K562 (cell line): ENCODE measurements around the gene SH3BP5. TPM values are rescaled to one million over a fixed set of nuclear protein-coding genes. Genes with fewer than 3 reads are reported as not detected.

ENCODE experiments used
- ATAC-seq: fragments of 200-7000 bp; cut with Tn5 transposase; 3 replicates; pipeline ENCODE4 v1.9.1; 2020; ENCODE audit warnings: moderate library complexity
- BruUV-seq: library from RNA; stranded (reverse); fragments of 400-500 nt; replicated peaks from 2 replicates; lab custom pipeline; 2021; lab: Mats Ljungman, UMichigan
- CTCF ChIA-PET: fragments of 300-600 bp; formaldehyde crosslinking; extraction: SDS; loops from one replicate; lab custom pipeline; 2021; ENCODE audit warnings: low intra/inter-chr PET ratio; lab: Yijun Ruan, JAX
- POLR2A ChIA-PET: fragments of 300-600, 350-650 bp; sonication (Branson Sonifier 250); formaldehyde crosslinking; extraction: SDS; loops from one replicate; lab custom pipeline; 2021; ENCODE audit warnings: antibody characterized with exemption, inconsistent platforms; lab: Yijun Ruan, JAX
- DNase-seq, 4 experiments: peaks; one replicate each; pipeline versions ENCODE4 v3.0.0 to v3.0.0-alpha.2; 2011 to 2018; ENCODE audit warnings: low spot score in 3 of 4, mixed read lengths in 3 of 4; ENCODE audit errors: extremely low read depth in 1 of 4
- FAIRE-seq: peaks from 2 replicates; lab custom pipeline; 2011; peaks lifted over from hg19 to GRCh38; lab: Jason Lieb, UNC
- H2AFZ ChIP-seq: 2 replicates; pipeline ENCODE4 v1.6.0; 2011; ENCODE audit warnings: low read depth, low read length, control low read depth, inconsistent platforms
- H3K27ac ChIP-seq: fragments of 200-600 bp; 3 replicates; pipeline ENCODE4 v1.8.0; 2011; ENCODE audit warnings: low read depth, mild to moderate bottlenecking, control low read depth, inconsistent platforms, low read length, moderate library complexity, mixed read lengths; ENCODE audit errors: extremely low read depth
- H3K27me3 ChIP-seq, 2 experiments: fragments of 300-600 bp in 1 of 2; 2 replicates in 1 of 2; 3 replicates in 1 of 2; pipeline versions ENCODE4 v1.6.0 to v1.8.0; 2011; ENCODE audit warnings: inconsistent platforms in 2 of 2, low read length in 2 of 2, mild to moderate bottlenecking in 1 of 2, mixed read lengths in 1 of 2, moderate library complexity in 1 of 2; ENCODE audit not compliant: control insufficient read depth in 2 of 2, insufficient read depth in 2 of 2
- H3K36me3 ChIP-seq: fragments of 300-600 bp; 3 replicates; pipeline ENCODE4 v1.8.0; 2011; ENCODE audit warnings: mild to moderate bottlenecking, low read length, inconsistent platforms; ENCODE audit not compliant: control insufficient read depth, insufficient read depth
- H3K4me1 ChIP-seq, 2 experiments: fragments of 200-600 bp in 1 of 2; replicated peaks in 1 of 2; 2 replicates in 1 of 2; 3 replicates in 1 of 2; pipeline versions ENCODE4 v1.5.1 to v1.8.0; 2011; ENCODE audit warnings: inconsistent platforms in 2 of 2, low read length in 2 of 2, mild to moderate bottlenecking in 1 of 2, mixed read lengths in 1 of 2, moderate library complexity in 1 of 2; ENCODE audit not compliant: control insufficient read depth in 2 of 2, insufficient read depth in 2 of 2
- H3K4me2 ChIP-seq: 2 replicates; pipeline ENCODE4 v1.6.1; 2011; ENCODE audit warnings: low read length, control low read depth, inconsistent platforms, mixed read lengths; ENCODE audit not compliant: insufficient read depth
- H3K4me3 ChIP-seq: fragments of 200-600 bp; sonication (generic), shearing (Covaris generic); 2 replicates; pipeline ENCODE4 v1.5.1; 2016; ENCODE audit warnings: control low read depth, inconsistent platforms
- H3K79me2 ChIP-seq: fragments of 200-600 bp; 3 replicates; pipeline ENCODE4 v1.8.0; 2011; ENCODE audit warnings: low read length, inconsistent platforms; ENCODE audit not compliant: control insufficient read depth, insufficient read depth
- H3K9ac ChIP-seq, 2 experiments: 2 replicates each; pipeline versions ENCODE4 v1.6.0 to v1.6.1; 2011; ENCODE audit warnings: low read depth in 2 of 2, low read length in 2 of 2, control low read depth in 1 of 2, inconsistent platforms in 1 of 2, mild to moderate bottlenecking in 1 of 2, mixed read lengths in 1 of 2; ENCODE audit not compliant: insufficient read depth in 1 of 2
- H3K9me1 ChIP-seq: one replicate; pipeline ENCODE4 v1.6.0; 2011; ENCODE audit warnings: inconsistent platforms, mild to moderate bottlenecking, low read length, moderate library complexity; ENCODE audit not compliant: control insufficient read depth, insufficient read depth
- H3K9me3 ChIP-seq: replicated peaks from 2 replicates; pipeline ENCODE4 v1.5.1; 2011; ENCODE audit warnings: low read depth, low read length, inconsistent platforms; ENCODE audit not compliant: control insufficient read depth, insufficient read depth
- H4K20me1 ChIP-seq: replicated peaks from 2 replicates; pipeline ENCODE4 v1.6.1; 2011; ENCODE audit warnings: low read length, inconsistent platforms, mixed read lengths; ENCODE audit not compliant: control insufficient read depth, insufficient read depth
- ATF7 ChIP-seq: fragments of 450-650 bp; IDR thresholded peaks from 2 replicates; pipeline ENCODE4 v1.7.1; 2014; ENCODE audit warnings: mild to moderate bottlenecking, moderate library complexity
- CCAR2 ChIP-seq: fragments of 200-400 bp; formaldehyde crosslinking; IDR thresholded peaks from 2 replicates; pipeline ENCODE4 v1.6.1; 2017; ENCODE audit warnings: mild to moderate bottlenecking, low read depth, low read length
- CEBPB ChIP-seq: fragments of 450-650 bp; IDR thresholded peaks from 2 replicates; pipeline ENCODE4 v1.6.1; 2016; ENCODE audit warnings: missing genetic modification characterization, missing compliant biosample characterization
- CHD1 ChIP-seq: fragments of 200-600 bp; sonication (generic); IDR thresholded peaks from one replicate; pipeline ENCODE4 v1.6.1; 2012; ENCODE audit warnings: mild to moderate bottlenecking, moderate library complexity, low read length, inconsistent platforms
- EHMT2 ChIP-seq: fragments of 450-650 bp; IDR thresholded peaks from 2 replicates; pipeline ENCODE4 v1.6.1; 2018; ENCODE audit warnings: antibody characterized with exemption
- HDAC2 ChIP-seq: fragments of 450-650 bp; IDR thresholded peaks from 2 replicates; pipeline ENCODE4 v1.6.1; 2016; ENCODE audit warnings: mild to moderate bottlenecking
- KHSRP ChIP-seq: fragments of 450-650 bp; IDR thresholded peaks from 2 replicates; pipeline ENCODE4 v1.6.1; 2017
- LEF1 ChIP-seq: fragments of 450-650 bp; IDR thresholded peaks from 2 replicates; pipeline ENCODE4 v1.6.1; 2016; ENCODE audit warnings: mild to moderate bottlenecking
- MTA2 ChIP-seq: fragments of 450-650 bp; IDR thresholded peaks from 2 replicates; pipeline ENCODE4 v1.6.1; 2016; ENCODE audit warnings: low read depth
- NFYB ChIP-seq: IDR thresholded peaks from 2 replicates; pipeline ENCODE4 v1.6.1; 2011; ENCODE audit warnings: mild to moderate bottlenecking, moderate library complexity; ENCODE audit not compliant: insufficient read length; ENCODE audit errors: extremely low read depth
- NR1H2 ChIP-seq: sonication (generic); formaldehyde crosslinking; IDR thresholded peaks from 2 replicates; pipeline ENCODE4 v1.4.0; 2020; ENCODE audit warnings: mild to moderate bottlenecking, missing genetic modification reagents
- POLR2H ChIP-seq: IDR thresholded peaks from 2 replicates; pipeline ENCODE4 v1.6.1; 2016; ENCODE audit warnings: missing genetic modification characterization, low read depth, mild to moderate bottlenecking, control low read depth, missing compliant biosample characterization, moderate library complexity
- PTRF ChIP-seq: fragments of 450-650 bp; IDR thresholded peaks from 2 replicates; pipeline ENCODE4 v1.6.1; 2016; ENCODE audit warnings: mild to moderate bottlenecking, missing genetic modification characterization, missing compliant biosample characterization
- RUNX1 ChIP-seq: sonication (generic); IDR thresholded peaks from 2 replicates; pipeline ENCODE4 v1.6.1; 2016; ENCODE audit warnings: antibody characterized with exemption, low read depth
- ZBTB1 ChIP-seq: sonication (generic); formaldehyde crosslinking; IDR thresholded peaks from 2 replicates; pipeline ENCODE4 v1.8.1; 2023; ENCODE audit warnings: missing genetic modification reagents, low read depth, mild to moderate bottlenecking, borderline replicate concordance
- ZFX ChIP-seq: sonication (generic); formaldehyde crosslinking; IDR thresholded peaks from 2 replicates; pipeline ENCODE4 v1.8.0; 2022; ENCODE audit warnings: mild to moderate bottlenecking, missing genetic modification reagents, moderate library complexity
- ZNF408 ChIP-seq: fragments of 250-450 bp; sonication (Bioruptor Pico); IDR thresholded peaks from 2 replicates; pipeline ENCODE4 v1.4.0; 2020; ENCODE audit warnings: low read depth, mild to moderate bottlenecking, moderate library complexity
- whole genome bisulfite sequencing: fragments of 100-300 bp; shearing (Covaris generic); methylation state at CpG from one replicate; pipeline ENCODE4 v1.1.6; 2016; ENCODE audit warnings: low coverage, mixed read lengths; ENCODE audit not compliant: insufficient coverage; ENCODE audit errors: missing lambda C conversion rate; 5-methylcytosine and 5-hydroxymethylcytosine counted together
- in situ Hi-C: fragments of 300-500 bp; cut with MboI; formaldehyde crosslinking; loops from 4 replicates; pipeline ENCODE4 v1.15.0; 2018; ENCODE audit warnings: inconsistent platforms, mixed read lengths
- intact Hi-C: fragments of 100-400 bp; cut with micrococcal nuclease; formaldehyde crosslinking; loops from 2 replicates; pipeline ENCODE4 v1.14.2; 2022
- polyA plus RNA-seq, 8 experiments: library from polyadenylated mRNA; depleted of rRNA in 4 of 8; stranded (reverse) in 5 of 8; unstranded in 3 of 8; fragments of >200 nt; fragmentation: Nextera tagmentation in 2 of 8; fragmentation: Illumina TruSeq in 1 of 8; extraction: Ambion mirVana in 2 of 8; extraction: Trizol in 1 of 8; gene quantifications; 2 replicates each; pipeline versions ENCODE4 v1.2.1 to v1.2.3, GENCODE V29; 2011 to 2014; ENCODE audit warnings: inconsistent platforms in 1 of 8, missing spikeins in 1 of 8
- total RNA-seq, 7 experiments: library from RNA; depleted of rRNA in 6 of 7; stranded (reverse); fragments of >200 nt in 6 of 7; fragmentation: Illumina TruSeq in 2 of 7; extraction: Trizol in 2 of 7; gene quantifications; 2 replicates each; pipeline versions ENCODE4 v1.2.1 to v1.2.3, GENCODE V29; 2011 to 2021; ENCODE audit warnings: low replicate concordance in 1 of 7
- TF ChIP-seq, protein P1 (sequence below): fragments of 250-450 bp; sonication (Bioruptor Pico); IDR thresholded peaks from 2 replicates; pipeline ENCODE4 v1.8.0; 2022; ENCODE audit warnings: moderate library complexity, mild to moderate bottlenecking, inconsistent platforms

SH3BP5 gene
- total and polyA plus RNA-seq, 9 of the 15 experiments (the other 6 are each of a cell fraction or from before 2014, with no cell fraction given): 2.9 to 29.0 (median 14.9) TPM

DNA sequence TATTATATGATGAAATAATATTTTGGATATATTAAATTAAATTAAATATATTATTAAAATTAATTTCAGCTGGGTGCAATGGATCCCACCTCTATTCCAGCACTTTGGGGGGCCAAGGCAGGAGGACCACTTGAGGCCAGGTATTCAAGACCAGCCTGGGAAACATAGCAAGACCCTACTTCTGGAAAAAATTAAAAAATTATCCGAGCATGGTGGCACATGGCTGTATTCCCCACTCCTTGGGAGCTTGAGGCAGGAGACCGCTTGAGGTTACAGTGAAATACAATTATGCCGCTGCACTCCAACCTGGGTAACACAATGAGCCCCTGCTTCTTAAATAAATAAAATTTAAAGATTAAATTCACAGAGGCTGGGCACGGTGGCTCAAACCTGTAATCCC, 61.4 kb downstream of the SH3BP5 start (continued):
- no peak for TF ChIP-seq PTRF (tag)
- no peak for TF ChIP-seq LEF1
- TF ChIP-seq ZBTB1 (CRISPR knock-in tag): no peak
- TF ChIP-seq NR1H2 (CRISPR knock-in tag): no peak
- TF ChIP-seq, protein P1, sequence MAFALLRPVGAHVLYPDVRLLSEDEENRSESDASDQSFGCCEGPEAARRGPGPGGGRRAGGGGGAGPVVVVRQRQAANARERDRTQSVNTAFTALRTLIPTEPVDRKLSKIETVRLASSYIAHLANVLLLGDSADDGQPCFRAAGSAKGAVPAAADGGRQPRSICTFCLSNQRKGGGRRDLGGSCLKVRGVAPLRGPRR (CRISPR knock-in tag): no peak
- TF ChIP-seq NFYB: no peak
- TF ChIP-seq EHMT2: no peak
- TF ChIP-seq RUNX1: no peak
- no peak for TF ChIP-seq CCAR2
- TF ChIP-seq, all 486 proteins: peak for 0

GRCh38 chr3:15269091-15269989, 63.0 kb downstream of the SH3BP5 start:
- Histone ChIP-seq H3K9me1 (no peaks in the 10 kb centered on the region), H3K27me3 (no peaks in the 10 kb centered on the region), H3K4me1 (peaks cover 31 to 33% of the 10 kb centered on the region in 2 experiments), H4K20me1 (no peaks in the 10 kb centered on the region), H3K4me2 (peak overlapping the region; percentile 75), H3K4me3 (no peak overlapping the region), H3K9me3 (no peaks in the 10 kb centered on the region), H3K9ac (peak overlapping the region; percentile 59 to 69), H3K79me2 (peaks cover 3% of the 10 kb centered on the region; the same call in 1 of the 3 replicates), H3K27ac (peak overlapping the region; percentile 82), H2AFZ (peak overlapping the region; percentile 64), H3K36me3 (peaks cover 15% of the 10 kb centered on the region)
- intact Hi-C loops (loop anchor here (1.0 to 5.0 kb wide), 5 partner anchors 23 to 342 kb away; partner anchors contain the start of gene SH3BP5), in situ Hi-C loops (loop anchor here (5.0 kb wide), 2 partner anchors 68 to 113 kb away; no protein-coding TSS in a partner anchor)
- peak; percentile 100 for FAIRE-seq
- ChIA-PET CTCF (interaction anchor here (1.0 to 3.9 kb wide), 6 partner anchors 64 to 231 kb away, joined by 3 to 57 read pairs (median 8); partner anchors contain the start of gene SH3BP5), POLR2A (interaction anchor here (0.6 to 4.3 kb wide), 15 partner anchors 10 to 994 kb away, joined by 3 to 37 read pairs (median 3); no protein-coding TSS in a partner anchor)
- 16% methylated on average over 29 of the region's 29 CpGs for WGBS
- ATAC-seq: peak; percentile 97
- DNase-seq: peak; percentile 99
- BruUV-seq: no TSS peak
- TF ChIP-seq POLR2H (tag): no peak
- TF ChIP-seq MTA2: peak; percentile 42; the same call in 1 of the 2 replicates
- no peak for TF ChIP-seq KHSRP
- peak; percentile 96 for TF ChIP-seq ATF7
- TF ChIP-seq LEF1: peak; percentile 59; the same call in 1 of the 2 replicates
- peak; percentile 90 for TF ChIP-seq HDAC2
- TF ChIP-seq ZFX (CRISPR knock-in tag): no peak
- TF ChIP-seq ZNF408: no peak
- TF ChIP-seq CHD1: no peak
- TF ChIP-seq CEBPB: no peak
